H1 (cell line): ENCODE data around the gene ERVMER34-1. TPM values are rescaled to one million over a fixed set of nuclear protein-coding genes. Genes with fewer than 3 reads are reported as not detected.
A peak's percentile ranks its signal among the peaks of the same experiment; 100 is the strongest.

ENCODE experiments used
- CTCF ChIA-PET: fragments of 300-600 bp; sonication (Branson Sonifier 250); formaldehyde crosslinking; loops from one replicate; lab custom pipeline; 2021; ENCODE audit not compliant: partially characterized antibody; lab: Charles Lee
- POLR2A ChIA-PET: fragments of 300-600 bp; sonication (Branson Sonifier 250); formaldehyde crosslinking; loops from one replicate; lab custom pipeline; 2021; ENCODE audit warnings: inconsistent platforms; ENCODE audit not compliant: partially characterized antibody; lab: Charles Lee
- DNase-seq, 2 experiments: peaks; one replicate each; pipeline versions ENCODE4 v3.0.0 to v3.0.0-alpha.2; 2010 to 2022; ENCODE audit warnings: low spot score in 2 of 2, low read depth in 1 of 2, mixed read lengths in 1 of 2
- FAIRE-seq: peaks from 2 replicates; lab custom pipeline; 2011; peaks lifted over from hg19 to GRCh38; lab: Jason Lieb, UNC
- H2AFZ ChIP-seq: 2 replicates; pipeline ENCODE4 v1.8.1; 2012; ENCODE audit warnings: low read length, inconsistent platforms
- H2AK5ac ChIP-seq: 2 replicates; pipeline ENCODE4 v1.6.1; 2013; ENCODE audit warnings: low read depth, low read length
- H2BK120ac ChIP-seq: replicated peaks from 2 replicates; pipeline ENCODE3; 2013; ENCODE audit warnings: low read depth, low read length, inconsistent platforms
- H2BK12ac ChIP-seq: 2 replicates; pipeline ENCODE4 v1.6.1; 2013; ENCODE audit warnings: low read depth, low read length
- H2BK15ac ChIP-seq: 2 replicates; pipeline ENCODE4 v1.6.1; 2013; ENCODE audit warnings: low read length
- H2BK20ac ChIP-seq: 2 replicates; pipeline ENCODE4 v1.6.1; 2013; ENCODE audit warnings: low read length
- H2BK5ac ChIP-seq: 2 replicates; pipeline ENCODE4 v1.6.1; 2013; ENCODE audit warnings: low read depth, low read length
- H3K14ac ChIP-seq: 2 replicates; pipeline ENCODE4 v1.6.1; 2013; ENCODE audit warnings: inconsistent platforms; ENCODE audit not compliant: insufficient read length
- H3K18ac ChIP-seq: 2 replicates; pipeline ENCODE4 v1.6.1; 2013; ENCODE audit warnings: low read length; ENCODE audit errors: extremely low read depth
- H3K23ac ChIP-seq: 2 replicates; pipeline ENCODE4 v1.6.1; 2013; ENCODE audit warnings: inconsistent platforms; ENCODE audit not compliant: insufficient read length
- H3K23me2 ChIP-seq: 2 replicates; pipeline ENCODE4 v1.6.1; 2013; ENCODE audit warnings: low read depth, low read length
- H3K27ac ChIP-seq: 2 replicates; pipeline ENCODE4 v1.6.1; 2011; ENCODE audit warnings: low read depth, low read length, inconsistent platforms
- H3K27me3 ChIP-seq, 4 experiments: replicated peaks in 1 of 4; 1 replicate in 1 of 4; 2 replicates in 3 of 4; pipeline versions ENCODE4 v1.6.1 to v1.8.1; 2011 to 2013; ENCODE audit warnings: low read length in 3 of 4, mild to moderate bottlenecking in 3 of 4, inconsistent platforms in 2 of 4, mixed read lengths in 2 of 4, moderate library complexity in 1 of 4; ENCODE audit not compliant: control insufficient read depth in 3 of 4, insufficient read depth in 3 of 4; ENCODE audit errors: extremely low read depth in 1 of 4
- H3K36me3 ChIP-seq, 4 experiments: 2 replicates each; pipeline versions ENCODE4 v1.6.1 to v1.8.1; 2011 to 2013; ENCODE audit warnings: mild to moderate bottlenecking in 4 of 4, low read length in 3 of 4, moderate library complexity in 2 of 4, control low read depth in 1 of 4, inconsistent platforms in 1 of 4; ENCODE audit not compliant: insufficient read depth in 4 of 4, control insufficient read depth in 2 of 4
- H3K4ac ChIP-seq: replicated peaks from 2 replicates; pipeline ENCODE3; 2013; ENCODE audit warnings: low read length, low read depth, mixed read lengths, inconsistent platforms; ENCODE audit not compliant: insufficient read length
- H3K4me1 ChIP-seq, 4 experiments: replicated peaks in 1 of 4; 1 replicate in 1 of 4; 2 replicates in 3 of 4; pipeline versions ENCODE4 v1.6.1 to v1.8.1; 2011 to 2013; ENCODE audit warnings: low read length in 3 of 4, inconsistent platforms in 2 of 4, mixed read lengths in 1 of 4; ENCODE audit not compliant: insufficient read depth in 4 of 4, control insufficient read depth in 3 of 4
- H3K4me2 ChIP-seq, 2 experiments: 2 replicates each; pipeline versions ENCODE4 v1.6.1 to v1.8.1; 2011 to 2013; ENCODE audit warnings: low read depth in 2 of 2, low read length in 2 of 2, control low read depth in 1 of 2, inconsistent platforms in 1 of 2, mild to moderate bottlenecking in 1 of 2; ENCODE audit not compliant: insufficient read depth in 1 of 2
- H3K4me3 ChIP-seq, 4 experiments: fragments of 200-600, 300-600 bp in 1 of 4; sonication (generic), shearing (Covaris generic), sonication (Bioruptor Twin) in 1 of 4; 2 replicates each; pipeline versions ENCODE4 v1.5.1 to v1.8.1; 2011 to 2016; ENCODE audit warnings: low read length in 4 of 4, low read depth in 3 of 4, control low read depth in 2 of 4, inconsistent platforms in 2 of 4, mild to moderate bottlenecking in 2 of 4, mixed read lengths in 1 of 4, moderate library complexity in 1 of 4; ENCODE audit not compliant: insufficient read depth in 2 of 4; ENCODE audit errors: extremely low read depth in 1 of 4
- H3K56ac ChIP-seq: replicated peaks from 2 replicates; pipeline ENCODE3; 2013; ENCODE audit warnings: low read depth, mild to moderate bottlenecking, mixed read lengths, low read length, inconsistent platforms; ENCODE audit not compliant: insufficient read length
- H3K79me1 ChIP-seq: 2 replicates; pipeline ENCODE4 v1.6.1; 2013; ENCODE audit warnings: low read depth, low read length, control low read depth
- H3K79me2 ChIP-seq, 2 experiments: 2 replicates each; pipeline versions ENCODE4 v1.6.1 to v1.8.1; 2012 to 2013; ENCODE audit warnings: low read length in 2 of 2, mild to moderate bottlenecking in 2 of 2, inconsistent platforms in 1 of 2; ENCODE audit not compliant: insufficient read depth in 2 of 2, control insufficient read depth in 1 of 2
- H3K9ac ChIP-seq, 4 experiments: replicated peaks in 1 of 4; 1 replicate in 1 of 4; 2 replicates in 3 of 4; pipeline versions ENCODE4 v1.6.1 to v1.8.1; 2011 to 2013; ENCODE audit warnings: low read depth in 3 of 4, low read length in 3 of 4, control low read depth in 2 of 4, mild to moderate bottlenecking in 2 of 4, moderate library complexity in 2 of 4, inconsistent platforms in 1 of 4; ENCODE audit errors: extremely low read depth in 1 of 4
- H3K9me3 ChIP-seq, 2 experiments: 2 replicates each; pipeline versions ENCODE4 v1.6.1 to v1.8.1; 2012 to 2013; ENCODE audit warnings: mild to moderate bottlenecking in 2 of 2, moderate library complexity in 2 of 2, control low read depth in 1 of 2, inconsistent platforms in 1 of 2, low read depth in 1 of 2, low read length in 1 of 2, mixed read lengths in 1 of 2; ENCODE audit not compliant: insufficient read depth in 2 of 2
- H4K20me1 ChIP-seq, 2 experiments: replicated peaks in 1 of 2; 2 replicates each; pipeline versions ENCODE3 to v1.8.1; 2011 to 2013; ENCODE audit warnings: inconsistent platforms in 2 of 2, low read length in 2 of 2, mild to moderate bottlenecking in 1 of 2; ENCODE audit not compliant: insufficient read depth in 2 of 2, control insufficient read depth in 1 of 2
- H4K5ac ChIP-seq: 2 replicates; pipeline ENCODE4 v1.6.1; 2013; ENCODE audit warnings: low read length, low read depth, mixed read lengths, inconsistent platforms; ENCODE audit not compliant: insufficient read length
- H4K8ac ChIP-seq: 2 replicates; pipeline ENCODE4 v1.8.0; 2013; ENCODE audit warnings: mild to moderate bottlenecking, moderate library complexity, low read length, inconsistent platforms; ENCODE audit not compliant: insufficient read depth; ENCODE audit errors: extremely low read depth
- H4K91ac ChIP-seq: replicated peaks from 2 replicates; pipeline ENCODE3; 2013; ENCODE audit warnings: low read length, mixed read lengths, inconsistent platforms; ENCODE audit not compliant: insufficient read length
- JUN ChIP-seq: IDR thresholded peaks from 2 replicates; pipeline ENCODE4 v1.6.1; 2011; ENCODE audit warnings: low read depth, mild to moderate bottlenecking, improper control_type of control experiment, low read length
- RFX5 ChIP-seq: IDR thresholded peaks from 2 replicates; pipeline ENCODE4 v1.6.1; 2011; ENCODE audit warnings: low read depth, low read length, improper control_type of control experiment, borderline replicate concordance
- SIX5 ChIP-seq: IDR thresholded peaks from 2 replicates; pipeline ENCODE4 v1.6.1; 2011; ENCODE audit warnings: mild to moderate bottlenecking, low read depth, low read length
- WGBS, 2 experiments: shearing (Covaris generic) in 1 of 2; methylation state at CpG; one replicate each; pipeline versions ENCODE4 v1.1.6 to v1.1.7; 2013 to 2015; ENCODE audit warnings: low lambda C conversion rate in 2 of 2, mixed read lengths in 2 of 2, inconsistent platforms in 1 of 2, low coverage in 1 of 2, missing lambda C conversion rate in 1 of 2; ENCODE audit not compliant: insufficient replicate concordance in 2 of 2, insufficient coverage in 1 of 2, insufficient read length in 1 of 2; ENCODE audit errors: extremely low coverage in 1 of 2, missing lambda C conversion rate in 1 of 2; 5-methylcytosine and 5-hydroxymethylcytosine counted together
- polyA plus RNA-seq, 7 experiments: library from polyadenylated mRNA; depleted of rRNA in 3 of 7; stranded (reverse) in 5 of 7; unstranded in 2 of 7; fragments of >200 nt in 5 of 7; fragments of 200-250 nt in 2 of 7; gene quantifications; 1 replicate in 5 of 7; 2 replicates in 1 of 7; 4 replicates in 1 of 7; pipeline versions ENCODE4 v1.2.1 to v1.2.3, GENCODE V29; 2011 to 2013; ENCODE audit warnings: missing spikeins in 2 of 7, mixed read lengths in 2 of 7
- total RNA-seq: library from RNA; stranded (reverse); fragmentation: NEBNext Ultra II Directional; extraction: Animal tissue kit (Norgen Biotek cat#: 25700); gene quantifications from 2 replicates; pipeline ENCODE4 v1.2.1, GENCODE V29; 2021

ERVMER34-1 gene
- total and polyA plus RNA-seq, 2 of the 8 experiments (the other 6 are each of a cell fraction or from before 2014, with no cell fraction given): 14.2 to 34.3 TPM

- Histone ChIP-seq H4K20me1 (no peaks in the 10 kb centered on the region), H4K8ac (no peak overlapping the region), H2AK5ac (no peak overlapping the region), H3K56ac (no peak overlapping the region), H3K4ac (no peak overlapping the region), H2BK20ac (no peak overlapping the region), H2AFZ (no peak overlapping the region), H2BK120ac (no peak overlapping the region), H3K4me2 (no peak overlapping the region), H3K14ac (no peak overlapping the region), H2BK5ac (no peak overlapping the region), H3K27me3 (no peaks in the 10 kb centered on the region), H3K4me1 (no peaks in the 10 kb centered on the region), H3K9me3 (no peaks in the 10 kb centered on the region), H3K9ac (no peak overlapping the region), H3K4me3 (no peak overlapping the region), H4K5ac (no peak overlapping the region), H3K36me3 (no peaks in the 10 kb centered on the region; a peak in 1 of 8 replicates), H3K27ac (no peak overlapping the region), H2BK12ac (no peak overlapping the region), H3K79me1 (no peaks in the 10 kb centered on the region), H4K91ac (no peak overlapping the region), H3K23ac (no peak overlapping the region), H3K18ac (no peak overlapping the region), H3K23me2 (0 out of 2 replicates have a peak, but pooled peaks cover under 1% of the 10 kb centered on the region), H2BK15ac (no peak overlapping the region), H3K79me2 (no peaks in the 10 kb centered on the region)
- CTCF ChIA-PET: interaction anchor here (0.5 kb wide), 1 partner anchor 711 kb away, joined by 7 read pairs; no protein-coding TSS in a partner anchor
- no peak for DNase-seq
- POLR2A ChIA-PET: interaction anchor here (1.5 kb wide), 1 partner anchor 69 kb away, joined by 3 read pairs; no protein-coding TSS in a partner anchor
- TF ChIP-seq SIX5 (peak; percentile 25; the same call in 1 of the 2 replicates), JUN (no peak), RFX5 (no peak)
- no peak for FAIRE-seq
- WGBS, 2 experiments: 93% methylated on average over 4 of the region's 4 CpGs; no CpG with 5 or more reads in 1 of the 2 experiments
These were observed 29.6 kb upstream of the ERVMER34-1 start for GRCh38 chr4:52780617-52781354.
